IMR-90 (cell line): ENCODE results near the gene SYT8. TPM values are rescaled to one million over a fixed set of nuclear protein-coding genes. Genes with fewer than 3 reads are reported as not detected.

Source experiments
- ATAC-seq: fragments of 200-7000 bp; cut with Tn5 transposase; 2 replicates; pipeline ENCODE4 v1.9.1; 2020; ENCODE audit warnings: low read depth, mild to moderate bottlenecking, moderate library complexity
- BruUV-seq: library from RNA; stranded (reverse); fragments of 400-500 nt; replicated peaks from 2 replicates; lab custom pipeline; 2021; lab: Mats Ljungman, UMichigan
- CTCF ChIA-PET: fragments of 300-600 bp; formaldehyde crosslinking; extraction: SDS; loops from one replicate; lab custom pipeline; 2021; ENCODE audit warnings: antibody characterized with exemption; lab: Yijun Ruan, JAX
- POLR2A ChIA-PET: fragments of 300-600 bp; sonication (Branson Sonifier 250); formaldehyde crosslinking; loops from one replicate; lab custom pipeline; 2022; ENCODE audit warnings: antibody characterized with exemption; ENCODE audit not compliant: unreplicated experiment; lab: Charles Lee
- DNase-seq: peaks from one replicate; pipeline ENCODE4 v3.0.0; 2013
- H2AFZ ChIP-seq: replicated peaks from 2 replicates; pipeline ENCODE3; 2013; ENCODE audit warnings: low read length, mild to moderate bottlenecking; ENCODE audit not compliant: poor library complexity
- H2AK5ac ChIP-seq: 2 replicates; pipeline ENCODE4 v1.6.1; 2013; ENCODE audit warnings: low read depth, low read length, inconsistent platforms
- H2AK9ac ChIP-seq: replicated peaks from 2 replicates; pipeline ENCODE3; 2013; ENCODE audit warnings: mild to moderate bottlenecking, low read depth, low read length, moderate library complexity; ENCODE audit not compliant: poor library complexity
- H2BK120ac ChIP-seq: 2 replicates; pipeline ENCODE4 v1.6.1; 2013; ENCODE audit warnings: low read depth, low read length, inconsistent platforms
- H2BK15ac ChIP-seq: 3 replicates; pipeline ENCODE4 v1.6.1; 2013; ENCODE audit warnings: low read depth, low read length, inconsistent platforms
- H2BK20ac ChIP-seq: 2 replicates; pipeline ENCODE4 v1.6.1; 2013; ENCODE audit warnings: low read depth, mild to moderate bottlenecking, inconsistent platforms, low read length, moderate library complexity
- H2BK5ac ChIP-seq: 2 replicates; pipeline ENCODE4 v1.6.1; 2013; ENCODE audit warnings: mild to moderate bottlenecking, low read depth, low read length, inconsistent platforms; ENCODE audit not compliant: poor library complexity, severe bottlenecking
- H3K14ac ChIP-seq: replicated peaks from 2 replicates; pipeline ENCODE4 v1.6.1; 2013; ENCODE audit warnings: low read depth, low read length, inconsistent platforms
- H3K18ac ChIP-seq: 2 replicates; pipeline ENCODE4 v1.6.1; 2013; ENCODE audit warnings: low read depth, low read length, control low read depth
- H3K23ac ChIP-seq: 2 replicates; pipeline ENCODE4 v1.6.1; 2013; ENCODE audit warnings: low read depth, low read length, inconsistent platforms
- H3K27ac ChIP-seq: 2 replicates; pipeline ENCODE4 v1.5.1; 2013; ENCODE audit warnings: mild to moderate bottlenecking, control low read depth, low read length; ENCODE audit not compliant: insufficient read depth
- H3K27me3 ChIP-seq: 2 replicates; pipeline ENCODE4 v1.6.1; 2013; ENCODE audit warnings: low read length; ENCODE audit not compliant: control insufficient read depth, insufficient read depth
- H3K36me3 ChIP-seq: 2 replicates; pipeline ENCODE4 v1.6.1; 2013; ENCODE audit warnings: low read length, mixed read lengths; ENCODE audit not compliant: control insufficient read depth, insufficient read depth
- H3K4ac ChIP-seq: 2 replicates; pipeline ENCODE4 v1.6.1; 2013; ENCODE audit warnings: low read depth, low read length, inconsistent platforms
- H3K4me1 ChIP-seq: 2 replicates; pipeline ENCODE4 v1.6.1; 2013; ENCODE audit warnings: low read length, mixed read lengths; ENCODE audit not compliant: control insufficient read depth, insufficient read depth
- H3K4me2 ChIP-seq: 2 replicates; pipeline ENCODE4 v1.6.1; 2013; ENCODE audit warnings: low read depth, mild to moderate bottlenecking, control low read depth, low read length, moderate library complexity
- H3K4me3 ChIP-seq: 2 replicates; pipeline ENCODE4 v1.5.1; 2013; ENCODE audit warnings: low read depth, mild to moderate bottlenecking, control low read depth, low read length, moderate library complexity; ENCODE audit not compliant: insufficient read depth
- H3K56ac ChIP-seq: 2 replicates; pipeline ENCODE4 v1.6.1; 2013; ENCODE audit warnings: low read length, inconsistent platforms; ENCODE audit not compliant: insufficient read depth; ENCODE audit errors: extremely low read depth
- H3K79me1 ChIP-seq, 2 experiments: 2 replicates each; pipeline ENCODE4 v1.6.1; 2013; ENCODE audit warnings: low read length in 2 of 2, inconsistent platforms in 1 of 2, low read depth in 1 of 2
- H3K9ac ChIP-seq: 2 replicates; pipeline ENCODE4 v1.6.1; 2013; ENCODE audit warnings: low read depth, low read length, control low read depth
- H3K9me1 ChIP-seq: 2 replicates; pipeline ENCODE4 v1.6.1; 2013; ENCODE audit warnings: low read length, inconsistent platforms; ENCODE audit not compliant: insufficient read depth
- H3K9me3 ChIP-seq: 2 replicates; pipeline ENCODE4 v1.6.1; 2013; ENCODE audit warnings: low read length; ENCODE audit not compliant: control insufficient read depth, insufficient read depth
- H4K20me1 ChIP-seq: 2 replicates; pipeline ENCODE4 v1.6.1; 2013; ENCODE audit warnings: low read length, inconsistent platforms; ENCODE audit not compliant: insufficient read depth
- H4K5ac ChIP-seq: 2 replicates; pipeline ENCODE4 v1.6.1; 2013; ENCODE audit warnings: mild to moderate bottlenecking, low read depth, low read length, control low read depth
- H4K8ac ChIP-seq, 2 experiments: 2 replicates each; pipeline ENCODE4 v1.6.1; 2013; ENCODE audit warnings: low read depth in 2 of 2, low read length in 2 of 2, control low read depth in 1 of 2, inconsistent platforms in 1 of 2
- H4K91ac ChIP-seq: 2 replicates; pipeline ENCODE4 v1.6.1; 2013; ENCODE audit warnings: low read depth, low read length, inconsistent platforms; ENCODE audit not compliant: insufficient read depth
- BHLHE40 ChIP-seq: fragments of 150-350 bp; IDR thresholded peaks from 2 replicates; pipeline ENCODE4 v1.6.1; 2016; ENCODE audit warnings: mild to moderate bottlenecking, low read depth, low read length
- CEBPB ChIP-seq: IDR thresholded peaks from 2 replicates; pipeline ENCODE4 v1.6.1; 2012; ENCODE audit warnings: low read depth, low read length, improper control_type of control experiment
- CHD1 ChIP-seq: IDR thresholded peaks from 2 replicates; pipeline ENCODE4 v1.6.1; 2012; ENCODE audit warnings: low read depth, low read length, improper control_type of control experiment
- CTCF ChIP-seq: conservative IDR thresholded peaks from 2 replicates; pipeline ENCODE4 v1.5.1; 2012; ENCODE audit warnings: mild to moderate bottlenecking, low read depth, low read length, improper control_type of control experiment
- ELK1 ChIP-seq: fragments of 150-350 bp; IDR thresholded peaks from 2 replicates; pipeline ENCODE4 v1.6.1; 2016; ENCODE audit warnings: low read depth, mild to moderate bottlenecking, low read length, moderate library complexity, borderline replicate concordance
- FOS ChIP-seq: fragments of 150-350 bp; IDR thresholded peaks from 2 replicates; pipeline ENCODE4 v1.6.1; 2016; ENCODE audit warnings: low read depth, low read length
- MAFK ChIP-seq: IDR thresholded peaks from 2 replicates; pipeline ENCODE4 v1.6.1; 2012; ENCODE audit warnings: low read depth, low read length, improper control_type of control experiment
- MAZ ChIP-seq: IDR thresholded peaks from 2 replicates; pipeline ENCODE4 v1.6.1; 2012; ENCODE audit warnings: low read depth, mild to moderate bottlenecking, low read length, improper control_type of control experiment, moderate library complexity, borderline replicate concordance
- POLR2A ChIP-seq: IDR thresholded peaks from 2 replicates; pipeline ENCODE4 v1.6.1; 2012; ENCODE audit warnings: mild to moderate bottlenecking, low read depth, low read length
- RCOR1 ChIP-seq: IDR thresholded peaks from 2 replicates; pipeline ENCODE4 v1.6.1; 2012; ENCODE audit warnings: mild to moderate bottlenecking, low read length, improper control_type of control experiment; ENCODE audit not compliant: insufficient replicate concordance
- RFX5 ChIP-seq: IDR thresholded peaks from 2 replicates; pipeline ENCODE4 v1.8.0; 2012; ENCODE audit warnings: low read depth, mild to moderate bottlenecking, low read length, moderate library complexity
- WGBS, 2 experiments: methylation state at CpG; one replicate each; pipeline versions ENCODE4 v1.1.5 to v1.1.7; 2013; ENCODE audit warnings: missing lambda C conversion rate in 2 of 2; ENCODE audit not compliant: insufficient read length in 1 of 2; ENCODE audit errors: extremely low coverage in 2 of 2; 5-methylcytosine and 5-hydroxymethylcytosine counted together
- dilution Hi-C: fragments of 300-500 bp; cut with HindIII; formaldehyde crosslinking; loops from one replicate; pipeline ENCODE4 v1.14.3; 2018; ENCODE audit warnings: low sequenced_read_pairs; ENCODE audit not compliant: unreplicated experiment
- in situ Hi-C: fragments of 300-500 bp; cut with MboI; formaldehyde crosslinking; loops from 3 replicates; pipeline ENCODE4 v1.14.3; 2019; ENCODE audit warnings: low sequenced_read_pairs, inconsistent platforms, mixed read lengths
- intact Hi-C: fragments of 100-400 bp; cut with micrococcal nuclease; formaldehyde crosslinking; loops from 2 replicates; pipeline ENCODE4 v1.10.0; 2022
- polyA plus RNA-seq, 3 experiments: library from polyadenylated mRNA; depleted of rRNA; stranded (reverse); fragments of >200 nt; gene quantifications; 2 replicates each; pipeline ENCODE4 v1.2.3, GENCODE V29; 2012; ENCODE audit warnings: low replicate concordance in 1 of 3
- total RNA-seq: library from RNA; depleted of rRNA; stranded (reverse); fragments of >200 nt; gene quantifications from 2 replicates; pipeline ENCODE4 v1.2.3, GENCODE V29; 2012
- TF ChIP-seq, protein P1 (sequence below): fragments of 150-350 bp; IDR thresholded peaks from 2 replicates; pipeline ENCODE4 v1.6.1; 2017; ENCODE audit warnings: mild to moderate bottlenecking, antibody characterized with exemption, low read length, low read depth

SYT8 gene
- total and polyA plus RNA-seq, 2 of the 4 experiments (the other 2 are of a cell fraction): not detected

DNA sequence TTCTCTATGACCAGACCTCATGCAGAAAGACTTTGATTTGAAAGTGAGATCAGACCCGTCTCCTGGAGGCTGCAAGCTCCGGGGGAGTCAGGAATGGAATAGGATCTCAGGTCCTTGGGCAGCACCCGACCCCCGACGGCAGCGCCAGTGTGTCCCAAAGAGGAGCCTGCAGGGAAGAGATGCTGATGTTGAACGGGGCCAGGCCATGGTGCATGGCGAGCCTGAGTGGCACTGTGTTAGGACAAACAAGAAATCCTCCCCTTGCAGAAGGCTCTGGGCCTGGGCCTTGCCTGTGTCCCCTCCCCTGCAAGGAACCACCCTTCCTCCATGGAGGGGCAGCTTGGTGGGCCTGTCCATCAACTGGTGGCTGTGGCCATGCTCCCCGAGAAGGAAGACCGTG, 20.1 kb upstream of the SYT8 start:
- dilution Hi-C loops: no loop called here
- no peak overlapping the region for H2AK5ac ChIP-seq
- H3K14ac ChIP-seq: no peak overlapping the region
- peaks cover 22% of the 10 kb centered on the region for H3K9me3 ChIP-seq
- H2BK120ac ChIP-seq: no peak overlapping the region
- no peak overlapping the region for H2AK9ac ChIP-seq
- no peak overlapping the region for H3K18ac ChIP-seq
- TF ChIP-seq CTCF (no peak), FOS (no peak), CHD1 (no peak), BHLHE40 (no peak), CEBPB (no peak), MAFK (no peak), RFX5 (no peak), MAZ (no peak), ELK1 (no peak), POLR2A (no peak), RCOR1 (no peak)
- TF ChIP-seq, protein P1, sequence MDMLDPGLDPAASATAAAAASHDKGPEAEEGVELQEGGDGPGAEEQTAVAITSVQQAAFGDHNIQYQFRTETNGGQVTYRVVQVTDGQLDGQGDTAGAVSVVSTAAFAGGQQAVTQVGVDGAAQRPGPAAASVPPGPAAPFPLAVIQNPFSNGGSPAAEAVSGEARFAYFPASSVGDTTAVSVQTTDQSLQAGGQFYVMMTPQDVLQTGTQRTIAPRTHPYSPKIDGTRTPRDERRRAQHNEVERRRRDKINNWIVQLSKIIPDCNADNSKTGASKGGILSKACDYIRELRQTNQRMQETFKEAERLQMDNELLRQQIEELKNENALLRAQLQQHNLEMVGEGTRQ: no peak
- no peak overlapping the region for H3K9ac ChIP-seq
- H2AFZ ChIP-seq: no peak overlapping the region
- H3K4me2 ChIP-seq: no peak overlapping the region
- no peak overlapping the region for H3K23ac ChIP-seq
- no peak overlapping the region for H3K4me3 ChIP-seq
- H4K5ac ChIP-seq: no peak overlapping the region
- no peaks in the 10 kb centered on the region for H3K36me3 ChIP-seq
- no peaks in the 10 kb centered on the region for H3K9me1 ChIP-seq
- ATAC-seq (no peak), DNase-seq (no peak)
- no peak overlapping the region for H2BK5ac ChIP-seq
- H2BK20ac ChIP-seq: no peak overlapping the region
- no peak overlapping the region for H3K27ac ChIP-seq
- no TSS peak for BruUV-seq
- ChIA-PET POLR2A (no interaction called here), CTCF (no interaction called here)
- H3K4me1 ChIP-seq: no peaks in the 10 kb centered on the region
- in situ Hi-C loops: no loop called here
- intact Hi-C loops: no loop called here
- no peaks in the 10 kb centered on the region for H3K79me1 ChIP-seq
- no peak overlapping the region for H3K4ac ChIP-seq
- WGBS, 2 experiments: 60% methylated on average over 3 of the region's 10 CpGs; no CpG with 5 or more reads in 1 of the 2 experiments
- H2BK15ac ChIP-seq: no peak overlapping the region
- H4K20me1 ChIP-seq: no peaks in the 10 kb centered on the region
- no peak overlapping the region for H4K8ac ChIP-seq
- H3K27me3 ChIP-seq: peaks cover 49% of the 10 kb centered on the region
- no peak overlapping the region for H4K91ac ChIP-seq
- H3K56ac ChIP-seq: no peak overlapping the region
